IPS-NIHi11 (cell line): ENCODE measurements around the gene EXOC3L1.

Experiments
- DNase-seq: peaks from one replicate; pipeline ENCODE4 v3.0.0; 2012; ENCODE audit warnings: mixed read lengths, low spot score

EXOC3L1 gene

GRCh38 chr16:67215706-67216105 is 25.8 kb upstream of the EXOC3L1 start:
- peak; percentile 47 for DNase-seq

- no peak for DNase-seq
These were observed 23.5 kb upstream of the EXOC3L1 start for GRCh38 chr16:67213197-67214019.

- DNase-seq = no peak
These were observed 22.8 kb upstream of the EXOC3L1 start for GRCh38 chr16:67212766-67213165.

GRCh38 chr16:67211674-67212073 is 21.7 kb upstream of the EXOC3L1 start:
- DNase-seq = no peak

GRCh38 chr16:67210069-67210937 is 20.4 kb upstream of the EXOC3L1 start:
- DNase-seq = peak; percentile 47

- no peak for DNase-seq
These were observed 19.6 kb upstream of the EXOC3L1 start for GRCh38 chr16:67209565-67209964.

- no peak for DNase-seq
These were observed 18.4 kb upstream of the EXOC3L1 start for GRCh38 chr16:67208154-67208896.

GRCh38 chr16:67207249-67208091 is 17.5 kb upstream of the EXOC3L1 start:
- peak; percentile 25 for DNase-seq

GRCh38 chr16:67206838-67207248 is 16.9 kb upstream of the EXOC3L1 start:
- DNase-seq = peak; percentile 50

- DNase-seq = no peak
These were observed 16.3 kb upstream of the EXOC3L1 start for GRCh38 chr16:67206129-67206837.

- DNase-seq = no peak
These were observed 14.1 kb upstream of the EXOC3L1 start for GRCh38 chr16:67204076-67204475.

GRCh38 chr16:67202956-67203493 is 13.1 kb upstream of the EXOC3L1 start:
- no peak for DNase-seq

- no peak for DNase-seq
These were observed 12.5 kb upstream of the EXOC3L1 start for GRCh38 chr16:67202426-67202825.

GRCh38 chr16:67201411-67202345 is 11.7 kb upstream of the EXOC3L1 start:
- DNase-seq = no peak

- DNase-seq = no peak
These were observed 10.6 kb upstream of the EXOC3L1 start for GRCh38 chr16:67200491-67200890.

- DNase-seq = peak; percentile 66
These were observed 9.9 kb upstream of the EXOC3L1 start for GRCh38 chr16:67199808-67200198.

GRCh38 chr16:67199011-67199807 is 9.3 kb upstream of the EXOC3L1 start, which contains the start of gene ELMO3:
ELMO3 (plus strand) TSS chr16:67199131; CDS start chr16:67199327, 196 bp downstream.
- DNase-seq = peak; percentile 90

- DNase-seq = peak; percentile 77
These were observed 8.3 kb upstream of the EXOC3L1 start for GRCh38 chr16:67198238-67198734.
